Measurements from ENCODE around the gene MGAM2. TPM values are rescaled to one million over a fixed set of nuclear protein-coding genes. Genes with fewer than 3 reads are reported as not detected.

MGAM2 gene
- polyA plus RNA-seq, 2 of the 4 experiments (the other 2 are of a cell fraction), result 0.01 to 0.25 TPM

DNA sequence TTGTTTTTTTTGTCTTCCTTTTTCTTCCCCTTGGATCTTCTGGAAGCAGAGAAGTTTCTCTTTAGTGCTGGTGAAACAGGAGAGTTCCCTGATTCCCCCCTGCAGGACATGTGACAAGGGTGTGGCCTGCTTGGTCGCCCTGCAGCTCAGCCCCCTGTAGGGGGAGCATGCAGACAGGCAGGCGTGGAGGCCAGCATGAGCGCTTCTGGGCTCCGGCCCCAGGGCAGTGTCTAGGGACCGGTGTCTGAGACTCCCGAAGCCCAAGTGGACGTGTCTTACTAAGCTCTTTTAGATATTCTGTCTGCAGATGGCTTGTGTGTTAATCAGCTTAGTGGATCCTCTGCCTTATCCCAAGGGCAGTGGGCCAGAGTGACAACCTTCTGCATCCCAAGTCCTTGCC is 120.2 kb downstream of the MGAM2 start:
- no peak overlapping the region for H3K27ac ChIP-seq
- ChIA-PET POLR2A (no interaction called here), CTCF (no interaction called here)
- H3K9me3 ChIP-seq, result no peaks in the 10 kb centered on the region
- ATAC-seq (peak; percentile 90 to 98), FAIRE-seq (no peak), DNase-seq (ENCODE audit: low read depth in 1 of 2, low spot score in 1 of 2) (peak; percentile 32 to 51)
- no peak overlapping the region for H3K4me3 ChIP-seq
- 0 out of 3 replicates have a peak overlapping the region, but pooled peaks have one; percentile 33 for H3K4me2 ChIP-seq
- TF ChIP-seq HDAC2 (IDR thresholded peaks at IDR 0.05), result no peak
- TF ChIP-seq, protein P1, sequence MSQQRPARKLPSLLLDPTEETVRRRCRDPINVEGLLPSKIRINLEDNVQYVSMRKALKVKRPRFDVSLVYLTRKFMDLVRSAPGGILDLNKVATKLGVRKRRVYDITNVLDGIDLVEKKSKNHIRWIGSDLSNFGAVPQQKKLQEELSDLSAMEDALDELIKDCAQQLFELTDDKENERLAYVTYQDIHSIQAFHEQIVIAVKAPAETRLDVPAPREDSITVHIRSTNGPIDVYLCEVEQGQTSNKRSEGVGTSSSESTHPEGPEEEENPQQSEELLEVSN (IDR thresholded peaks at IDR 0.05; ENCODE audit: borderline replicate concordance, low read depth), result no peak
- TF ChIP-seq ESRRA (IDR thresholded peaks at IDR 0.05; ENCODE audit: borderline replicate concordance, low read length), result no peak
- no peaks in the 10 kb centered on the region for H3K4me1 ChIP-seq
- WGBS (ENCODE audit: missing lambda C conversion rate), result 15% methylated on average over 7 of the region's 7 CpGs

DNA sequence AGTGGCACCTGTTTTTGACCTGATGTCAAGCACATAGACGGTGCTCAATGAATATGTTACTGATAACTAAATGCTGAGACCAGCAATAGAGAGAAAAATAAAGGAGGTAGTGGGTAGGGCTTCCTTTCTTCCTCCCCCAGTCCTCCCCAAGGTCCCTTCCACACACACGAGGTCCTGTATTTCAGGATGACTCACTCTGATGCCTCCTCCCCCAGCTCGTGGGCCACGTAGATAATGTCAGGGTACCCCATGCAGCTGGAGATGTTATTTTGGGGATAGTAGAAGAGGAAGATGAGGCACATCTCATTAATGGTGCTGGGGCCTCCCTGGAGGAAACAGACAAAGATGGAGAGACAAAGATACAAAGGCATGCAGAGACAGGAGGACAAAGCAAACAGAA is 129.0 kb downstream of the MGAM2 start:
- ATAC-seq, result no peak
- 2% methylated on average over 4 of the region's 4 CpGs for WGBS (ENCODE audit: missing lambda C conversion rate)
- FAIRE-seq, result no peak

GRCh38 chr7:142243823-142244222 is 132.3 kb downstream of the MGAM2 start:
- CTCF ChIA-PET, result no interaction called here
- ATAC-seq, result no peak
- FAIRE-seq, result no peak
- 28% methylated on average over 10 of the region's 10 CpGs for WGBS (ENCODE audit: missing lambda C conversion rate)
- DNase-seq (ENCODE audit: low read depth in 1 of 2, low spot score in 1 of 2), result no peak
- Histone ChIP-seq H3K4me2 (no peak overlapping the region), H3K4me1 (no peaks in the 10 kb centered on the region), H3K27ac (no peak overlapping the region), H3K9me3 (no peaks in the 10 kb centered on the region), H3K4me3 (no peak overlapping the region)
- POLR2A ChIA-PET, result no interaction called here
- no peak for TF ChIP-seq TP53 (CRISPR knock-in tag; IDR thresholded peaks at IDR 0.05)
- TF ChIP-seq BCL3 (IDR thresholded peaks at IDR 0.05), result no peak
- no peak for TF ChIP-seq RNF2 (IDR thresholded peaks at IDR 0.05; ENCODE audit: borderline replicate concordance, low read depth)
- no peak for TF ChIP-seq EHF (CRISPR knock-in tag; IDR thresholded peaks at IDR 0.05)
- no peak for TF ChIP-seq JUNB (IDR thresholded peaks at IDR 0.05)
- no peak for TF ChIP-seq ESRRA (IDR thresholded peaks at IDR 0.05; ENCODE audit: borderline replicate concordance, low read length)
- TF ChIP-seq ZFP36 (IDR thresholded peaks at IDR 0.05; ENCODE audit: borderline replicate concordance, partially characterized antibody), result no peak
- no peak for TF ChIP-seq SMC3 (IDR thresholded peaks at IDR 0.05)
- TF ChIP-seq SREBF2 (IDR thresholded peaks at IDR 0.05), result no peak
- TF ChIP-seq CHD4 (IDR thresholded peaks at IDR 0.05; ENCODE audit: borderline replicate concordance), result no peak
- TF ChIP-seq, protein P2, sequence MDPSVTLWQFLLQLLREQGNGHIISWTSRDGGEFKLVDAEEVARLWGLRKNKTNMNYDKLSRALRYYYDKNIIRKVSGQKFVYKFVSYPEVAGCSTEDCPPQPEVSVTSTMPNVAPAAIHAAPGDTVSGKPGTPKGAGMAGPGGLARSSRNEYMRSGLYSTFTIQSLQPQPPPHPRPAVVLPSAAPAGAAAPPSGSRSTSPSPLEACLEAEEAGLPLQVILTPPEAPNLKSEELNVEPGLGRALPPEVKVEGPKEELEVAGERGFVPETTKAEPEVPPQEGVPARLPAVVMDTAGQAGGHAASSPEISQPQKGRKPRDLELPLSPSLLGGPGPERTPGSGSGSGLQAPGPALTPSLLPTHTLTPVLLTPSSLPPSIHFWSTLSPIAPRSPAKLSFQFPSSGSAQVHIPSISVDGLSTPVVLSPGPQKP (IDR thresholded peaks at IDR 0.05; ENCODE audit: low read depth, low read length), result no peak
- no peak for TF ChIP-seq TFCP2L1 (CRISPR knock-in tag; IDR thresholded peaks at IDR 0.05)

More for the DNA sequence above, 129.0 kb downstream of the MGAM2 start:
- CTCF ChIA-PET, result no interaction called here
- POLR2A ChIA-PET, result no interaction called here
- no peak for DNase-seq (ENCODE audit: low read depth in 1 of 2, low spot score in 1 of 2)
- Histone ChIP-seq H3K4me2 (no peak overlapping the region), H3K4me1 (no peaks in the 10 kb centered on the region), H3K4me3 (no peak overlapping the region), H3K9me3 (no peaks in the 10 kb centered on the region), H3K27ac (no peak overlapping the region)
- TF ChIP-seq CHD2 (IDR thresholded peaks at IDR 0.05; ENCODE audit: low read length, partially characterized antibody), result no peak
- no peak for TF ChIP-seq NFE2L2 (conservative IDR thresholded peaks at IDR 0.05; ENCODE audit: low read length)
- TF ChIP-seq HOXB5 (CRISPR knock-in tag; IDR thresholded peaks at IDR 0.05), result no peak

Data from A549 (cell line).